ENCODE data around the gene WDR7. TPM values are rescaled to one million over a fixed set of nuclear protein-coding genes. Genes with fewer than 3 reads are reported as not detected.

WDR7 gene
- total and polyA plus RNA-seq, 12 donors: 3.6 to 64.6 (median 24.2) TPM

- H3K4me1 ChIP-seq (replicated peaks in 1 of 2): no peaks in the 10 kb centered on the region
- H3K27ac ChIP-seq: no peak overlapping the region
- intact Hi-C loops (cut with DNase I): no loop called here
- peaks cover 0 to 5% (median 0%) of the 10 kb centered on the region in 3 donors for H3K9me3 ChIP-seq (replicated peaks in 1 of 3)
- no peak overlapping the region for H3K4me3 ChIP-seq
- no peak for TF ChIP-seq POLR2A (IDR thresholded peaks at IDR 0.05)
- no peak for TF ChIP-seq CTCF (IDR thresholded peaks at IDR 0.05)
- no peak for DNase-seq
- 88 to 95% (median 91%) methylated on average over 3 of the region's 3 CpGs for WGBS, 4 donors
- H3K36me3 ChIP-seq (replicated peaks in 1 of 2): no peaks in the 10 kb centered on the region
- no peaks in the 10 kb centered on the region for H3K27me3 ChIP-seq
Measured at GRCh38 chr18:56988022-56988421, 336.9 kb downstream of the WDR7 start.

- Histone ChIP-seq H3K4me1 (replicated peaks in 1 of 2) (no peaks in the 10 kb centered on the region), H3K27ac (no peak overlapping the region), H3K36me3 (replicated peaks in 1 of 2) (no peaks in the 10 kb centered on the region), H3K4me3 (no peak overlapping the region), H3K27me3 (no peaks in the 10 kb centered on the region), H3K9me3 (replicated peaks in 1 of 3) (no peaks in the 10 kb centered on the region)
- intact Hi-C loops (cut with DNase I): no loop called here
- DNase-seq: no peak
- WGBS, 4 donors: 91 to 100% (median 96%) methylated on average over 1 of the region's 1 CpG
- TF ChIP-seq CTCF (IDR thresholded peaks at IDR 0.05): no peak
- TF ChIP-seq POLR2A (IDR thresholded peaks at IDR 0.05): no peak
Measured at GRCh38 chr18:56990678-56991077, 339.5 kb downstream of the WDR7 start.

- DNase-seq: no peak
- WGBS, 4 donors: 94 to 100% (median 98%) methylated on average over 1 of the region's 1 CpG
Measured at GRCh38 chr18:56992777-56993176, 341.6 kb downstream of the WDR7 start.

GRCh38 chr18:56995579-56996188 lies 344.5 kb downstream of the WDR7 start:
- no peak for DNase-seq
- H3K36me3 ChIP-seq (replicated peaks in 1 of 2): no peaks in the 10 kb centered on the region
- intact Hi-C loops (cut with DNase I): no loop called here
- H3K9me3 ChIP-seq (replicated peaks in 1 of 3): no peaks in the 10 kb centered on the region
- WGBS, 4 donors: 92 to 95% (median 94%) methylated on average over 4 of the region's 4 CpGs
- no peak overlapping the region for H3K4me3 ChIP-seq
- no peak overlapping the region for H3K27ac ChIP-seq
- no peaks in the 10 kb centered on the region for H3K27me3 ChIP-seq
- TF ChIP-seq POLR2A (IDR thresholded peaks at IDR 0.05) (no peak), CTCF (IDR thresholded peaks at IDR 0.05) (no peak)
- no peaks in the 10 kb centered on the region for H3K4me1 ChIP-seq (replicated peaks in 1 of 2)

More at GRCh38 chr18:56992777-56993176, 341.6 kb downstream of the WDR7 start:
- Histone ChIP-seq H3K4me3 (no peak overlapping the region), H3K27me3 (no peaks in the 10 kb centered on the region), H3K4me1 (replicated peaks in 1 of 2) (no peaks in the 10 kb centered on the region), H3K27ac (no peak overlapping the region), H3K9me3 (replicated peaks in 1 of 3) (no peaks in the 10 kb centered on the region), H3K36me3 (replicated peaks in 1 of 2) (no peaks in the 10 kb centered on the region)
- TF ChIP-seq POLR2A (IDR thresholded peaks at IDR 0.05) (no peak), CTCF (IDR thresholded peaks at IDR 0.05) (no peak)
- intact Hi-C loops (cut with DNase I): no loop called here
